22Rv1 (cell line): ENCODE results near the gene SRSF3.
"Not testable (repeated sequence)": the region's sequence is repeated elsewhere in the genome, so short reads cannot be mapped to it uniquely, and the experiment has no call there.

Experiments
- H3K27ac ChIP-seq: fragments of 450-650 bp; 2 replicates; pipeline ENCODE4 v1.5.1; 2017
- CTCF ChIP-seq: fragments of 450-650 bp; IDR thresholded peaks from 2 replicates; pipeline ENCODE4 v1.5.1; 2017; ENCODE audit warnings: mild to moderate bottlenecking
- ZFX ChIP-seq: fragments of 450-650 bp; IDR thresholded peaks from 2 replicates; pipeline ENCODE4 v1.6.1; 2017; ENCODE audit warnings: antibody characterized with exemption, borderline replicate concordance

Gene SRSF3

DNA sequence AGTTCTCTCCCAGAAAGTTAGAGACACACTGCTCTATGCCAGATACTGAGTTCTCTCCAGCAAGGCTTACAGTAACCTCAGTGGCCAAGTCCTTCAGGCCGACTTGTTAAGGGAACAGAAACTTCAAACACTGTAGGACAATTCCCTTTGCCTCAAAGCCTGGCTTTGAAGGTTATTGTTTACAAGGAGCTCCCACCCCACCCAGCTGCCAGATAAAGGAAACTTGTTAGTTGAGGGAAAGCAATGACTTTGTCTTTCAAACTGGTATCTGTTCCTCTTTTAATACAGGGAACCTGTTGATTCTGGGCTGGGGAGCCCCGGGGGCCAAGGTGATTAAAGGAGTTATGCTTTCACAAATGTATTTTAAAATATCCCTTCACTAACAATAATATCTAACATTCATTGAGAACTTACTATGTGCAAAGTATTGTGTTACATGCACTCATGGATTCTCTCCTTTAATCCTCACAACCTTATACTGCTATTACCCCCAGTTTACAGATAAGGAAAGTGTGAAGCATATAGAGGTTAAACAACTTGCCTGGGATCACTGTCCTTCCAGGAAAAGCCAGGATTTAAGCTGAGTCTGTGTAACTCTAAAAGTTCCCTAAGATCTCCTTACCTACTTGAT is 56.8 kb downstream of the SRSF3 start:
- TF ChIP-seq CTCF (no peak), ZFX (no peak)
- H3K27ac ChIP-seq: no peak overlapping the region

- H3K27ac ChIP-seq: no peak overlapping the region
- no peak for TF ChIP-seq ZFX
- TF ChIP-seq CTCF: no peak
Observed at GRCh38 chr6:36651659-36652379, 57.7 kb downstream of the SRSF3 start.

GRCh38 chr6:36654469-36654868 is 60.3 kb downstream of the SRSF3 start:
- not testable (repeated sequence) for H3K27ac ChIP-seq
